ENCODE data around the gene RELA.
A peak's percentile ranks its signal among the peaks of the same experiment; 100 is the strongest.
"Not testable (repeated sequence)": the region's sequence is repeated elsewhere in the genome, so short reads cannot be mapped to it uniquely, and the experiment has no call there.

RELA gene

GRCh38 chr11:65646958-65647701, 15.6 kb downstream of the RELA start:
- no peak for FAIRE-seq

DNA sequence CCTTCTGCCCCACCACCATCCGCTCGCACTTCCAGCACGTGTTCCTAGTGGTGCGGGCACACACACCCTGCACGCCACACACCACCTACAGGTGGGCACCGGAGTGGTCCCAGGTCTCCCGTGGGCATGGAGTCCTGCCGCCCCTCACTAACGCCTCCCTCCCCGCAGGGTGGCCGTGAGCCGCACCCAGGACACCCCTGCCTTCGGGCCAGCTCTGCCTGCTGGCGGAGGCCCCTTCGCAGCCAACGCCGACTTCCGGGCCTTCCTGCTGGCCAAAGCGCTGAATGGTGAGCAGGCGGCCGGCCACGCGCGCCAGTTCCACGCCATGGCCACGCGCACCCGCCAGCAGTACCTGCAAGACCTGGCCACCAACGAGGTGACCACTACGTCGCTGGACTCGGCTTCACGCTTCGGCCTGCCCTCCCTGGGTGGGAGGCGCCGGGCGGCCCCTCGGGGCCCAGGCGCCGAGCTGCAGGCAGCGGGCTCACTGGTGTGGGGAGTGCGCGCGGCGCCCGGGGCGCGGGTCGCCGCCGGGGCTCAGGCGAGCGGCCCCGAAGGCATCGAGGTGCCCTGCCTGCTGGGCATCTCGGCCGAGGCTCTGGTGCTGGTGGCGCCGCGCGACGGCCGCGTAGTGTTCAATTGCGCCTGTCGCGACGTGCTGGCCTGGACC, 16.3 kb downstream of the RELA start:
- no peak for FAIRE-seq

- FAIRE-seq, result no peak
Observed at GRCh38 chr11:65645710-65646109, 17.0 kb downstream of the RELA start.

- no peak for FAIRE-seq
Observed at GRCh38 chr11:65644837-65645236, 17.9 kb downstream of the RELA start.

GRCh38 chr11:65643971-65644370, 18.7 kb downstream of the RELA start:
- FAIRE-seq, result no peak

- no peak for FAIRE-seq
Observed at GRCh38 chr11:65642014-65642671, 20.6 kb downstream of the RELA start.

DNA sequence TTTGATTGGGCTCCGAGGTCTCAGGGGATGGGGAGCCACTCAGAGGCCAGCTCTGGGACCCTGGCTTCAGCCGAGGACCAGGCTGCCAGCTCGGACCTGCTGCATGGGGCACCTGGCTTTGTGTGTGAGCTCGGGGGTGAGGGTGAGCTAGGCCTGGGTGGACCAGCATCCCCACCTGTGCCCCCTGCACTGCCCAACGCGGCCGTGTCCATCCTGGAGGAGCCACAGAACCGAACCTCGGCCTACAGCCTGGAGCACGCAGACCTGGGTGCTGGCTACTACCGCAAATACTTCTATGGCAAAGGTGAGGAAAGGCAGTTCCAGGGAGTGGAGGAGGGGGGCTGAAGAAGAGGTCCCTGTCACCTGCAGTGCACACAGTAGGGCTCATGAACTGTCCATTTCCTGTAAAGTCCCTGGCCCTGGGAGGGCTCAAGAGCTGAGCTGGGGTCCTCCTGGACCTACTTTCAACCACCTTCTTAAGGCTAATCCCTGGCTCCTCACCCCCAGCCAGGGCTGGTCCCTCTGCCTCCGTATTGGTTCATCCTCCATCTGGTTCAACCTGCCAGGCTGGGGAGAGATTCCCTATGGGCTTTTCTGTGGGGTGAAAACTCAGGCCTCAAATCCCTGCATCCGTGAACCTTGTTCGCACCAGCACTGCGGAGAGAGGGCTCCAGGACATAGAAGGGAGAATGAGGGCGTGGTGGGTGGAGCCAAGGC, 21.3 kb downstream of the RELA start:
- no peak for FAIRE-seq

- no peak for FAIRE-seq
Observed at GRCh38 chr11:65640483-65641296, 22.0 kb downstream of the RELA start.

DNA sequence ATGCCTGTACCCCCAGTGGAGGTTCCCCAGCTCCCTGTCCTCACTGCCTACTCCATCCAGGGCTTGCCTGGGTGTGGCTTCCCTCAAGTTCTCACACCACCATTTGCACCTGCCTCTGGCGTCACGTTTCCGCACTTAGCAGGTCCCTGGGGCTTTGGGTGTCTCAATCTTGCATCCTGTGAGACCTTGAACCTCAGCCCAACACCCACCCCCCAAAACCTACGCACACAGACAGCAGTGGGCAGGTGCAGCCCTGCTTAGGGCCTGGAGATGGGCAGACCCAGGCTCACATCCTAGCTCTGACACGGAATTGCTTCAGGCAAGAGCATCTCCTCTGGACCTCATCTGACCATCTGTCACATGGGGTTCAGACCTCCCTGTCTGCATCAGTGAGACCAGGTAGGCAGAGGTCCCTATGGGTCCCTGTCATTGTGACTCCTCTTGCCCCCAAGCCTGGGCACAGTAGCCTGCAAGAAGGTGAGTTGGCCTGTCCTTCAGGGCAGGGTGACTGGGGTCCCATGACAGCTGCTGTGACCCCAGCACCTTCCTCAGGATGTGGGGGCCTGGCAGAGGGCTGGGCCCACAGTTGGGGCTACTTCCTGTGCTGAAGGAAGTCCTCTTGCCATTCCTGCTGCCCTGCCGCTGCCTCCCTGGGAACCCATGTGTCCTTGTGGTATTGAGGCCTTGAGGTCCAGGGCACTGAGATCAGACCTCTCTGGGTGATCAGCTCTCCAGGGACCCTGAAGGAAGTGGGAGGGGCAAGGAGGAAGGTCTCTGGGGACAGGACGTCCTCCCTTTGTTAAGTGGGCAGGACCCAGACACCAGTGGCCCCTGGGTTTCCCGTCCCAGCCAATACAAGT, 22.9 kb downstream of the RELA start:
- FAIRE-seq, result no peak

GRCh38 chr11:65639228-65639597, 23.5 kb downstream of the RELA start:
- not testable (repeated sequence) for FAIRE-seq

- peak; percentile 19 for FAIRE-seq
Observed at GRCh38 chr11:65637794-65638419, 24.8 kb downstream of the RELA start, which contains the start of gene SIPA1. TSS of gene SIPA1 (plus strand) at chr11:65638101. CDS start at chr11:65640922, 2,821 bp downstream.

DNA sequence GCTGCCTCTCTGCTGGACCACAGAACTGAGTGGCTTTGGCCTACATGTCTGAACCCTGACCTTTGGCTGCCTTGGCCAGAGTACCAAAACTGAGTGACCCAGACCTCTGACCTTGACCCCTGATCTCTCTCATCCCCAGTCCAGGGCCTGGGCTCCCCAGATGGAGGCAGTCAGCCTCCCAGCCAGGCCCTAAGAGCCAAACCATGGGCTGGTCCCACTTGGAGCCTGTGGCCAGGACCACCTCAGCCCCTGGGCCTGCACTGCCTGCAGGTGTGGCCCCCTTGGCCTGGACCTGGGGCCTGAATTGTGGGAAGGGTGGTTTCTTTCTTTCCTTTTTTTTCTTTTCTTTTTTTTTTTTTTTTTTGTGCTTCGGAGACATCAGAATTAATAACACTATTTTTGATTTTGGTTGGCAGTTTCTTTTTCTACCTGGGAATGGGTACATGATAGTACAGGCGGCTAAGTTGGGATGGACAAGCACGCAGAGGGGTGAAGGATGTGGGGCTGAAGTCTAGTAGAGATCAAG, 25.6 kb downstream of the RELA start:
- FAIRE-seq, result no peak

GRCh38 chr11:65636108-65637031, 26.3 kb downstream of the RELA start:
- FAIRE-seq, result no peak

- FAIRE-seq, result no peak
Observed at GRCh38 chr11:65634905-65635731, 27.6 kb downstream of the RELA start.

GRCh38 chr11:65634440-65634839, 28.3 kb downstream of the RELA start:
- FAIRE-seq, result no peak

DNA sequence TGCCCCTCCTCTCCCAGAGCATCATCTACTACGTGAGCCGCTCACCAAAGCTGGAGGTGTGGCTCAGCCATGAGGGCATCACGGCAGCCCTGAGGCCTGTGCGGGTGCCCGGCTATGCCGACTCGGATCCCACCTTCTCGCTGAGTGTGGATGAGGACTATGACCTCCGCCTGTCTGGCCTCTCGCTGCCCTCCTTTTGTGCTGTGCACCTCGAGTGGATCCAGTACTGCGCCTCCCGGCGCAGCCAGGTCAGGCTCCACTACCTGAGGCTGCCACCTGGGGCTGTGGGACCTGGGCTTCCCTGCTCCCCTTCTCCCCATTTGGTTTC, 28.6 kb downstream of the RELA start:
- no peak for FAIRE-seq

GRCh38 chr11:65633390-65634108, 29.2 kb downstream of the RELA start:
- FAIRE-seq, result no peak

DNA sequence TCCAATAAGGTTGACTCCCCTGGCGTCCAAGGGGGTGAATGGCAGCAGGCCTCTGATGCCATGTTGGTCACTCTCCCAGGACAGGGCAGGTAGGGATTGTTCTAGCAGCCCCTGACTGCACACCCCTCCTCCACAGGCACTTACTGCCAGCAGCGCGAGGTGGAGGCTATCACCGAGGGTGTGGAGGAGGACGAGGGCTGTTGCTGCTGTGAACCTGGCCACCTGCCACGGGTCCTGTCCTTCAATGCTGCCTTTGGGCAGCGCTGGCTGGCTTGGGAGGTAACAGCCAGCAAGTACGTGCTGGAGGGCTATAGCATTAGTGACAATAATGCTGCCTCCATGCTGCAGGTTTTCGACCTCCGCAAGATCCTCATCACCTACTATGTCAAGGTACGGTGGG, 32.5 kb downstream of the RELA start:
- FAIRE-seq, result no peak

Measured in G401.6 (cell line).